ENCODE results near the gene ZDHHC3.

DNA sequence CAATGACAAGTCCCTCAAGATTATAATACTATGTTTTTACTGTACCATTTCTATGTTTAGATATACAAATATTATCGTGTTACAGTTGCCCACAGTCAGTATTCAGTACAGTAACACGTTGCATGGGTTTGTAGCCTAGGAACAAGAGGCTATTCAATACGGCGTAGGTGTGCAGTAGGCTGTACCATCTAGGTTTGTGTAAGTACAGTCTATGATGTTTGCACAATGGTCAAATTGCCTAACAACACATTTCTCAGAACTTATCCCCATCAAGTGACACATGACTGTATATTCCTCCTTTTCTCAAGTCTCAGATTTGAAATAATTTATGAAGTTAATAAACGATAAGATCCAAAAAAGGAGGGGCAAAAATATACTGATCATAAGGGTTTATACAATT is 21.7 kb downstream of the ZDHHC3 start:
- TF ChIP-seq NFRKB (IDR thresholded peaks at IDR 0.05) (no peak), CTBP1 (IDR thresholded peaks at IDR 0.05; ENCODE audit: borderline replicate concordance) (no peak), SP1 (IDR thresholded peaks at IDR 0.05) (no peak), ZNF384 (IDR thresholded peaks at IDR 0.05) (no peak), SUZ12 (IDR thresholded peaks at IDR 0.05) (no peak)
